GM23338 (cell line): Measurements from ENCODE around the gene ATF7. TPM values are rescaled to one million over a fixed set of nuclear protein-coding genes. Genes with fewer than 3 reads are reported as not detected.
A peak's percentile ranks its signal among the peaks of the same experiment; 100 is the strongest.

Experiments used
- ATAC-seq: fragments of 200-7000 bp; cut with Tn5 transposase; 3 replicates; pipeline ENCODE4 v1.9.1; 2020
- DNase-seq: peaks from one replicate; pipeline ENCODE4 v3.0.0-alpha.2; 2015; ENCODE audit warnings: low spot score
- H2AFZ ChIP-seq: fragments of 200-600 bp; sonication (generic); 2 replicates; pipeline ENCODE4 v1.8.0; 2016; ENCODE audit warnings: antibody characterized with exemption, mild to moderate bottlenecking, moderate library complexity
- H3F3A ChIP-seq: fragments of 200-600 bp; sonication (generic); replicated peaks from 2 replicates; pipeline ENCODE4 v1.8.0; 2017; ENCODE audit warnings: antibody characterized with exemption, mixed run types, low read depth
- H3K27ac ChIP-seq: fragments of 200-600 bp; sonication (generic); 2 replicates; pipeline ENCODE4 v1.6.1; 2016; ENCODE audit warnings: low read depth
- H3K27me3 ChIP-seq: fragments of 200-600 bp; sonication (generic); 2 replicates; pipeline ENCODE4 v1.8.0; 2016; ENCODE audit warnings: mild to moderate bottlenecking, mixed run types, moderate library complexity; ENCODE audit not compliant: insufficient read depth
- H3K36me3 ChIP-seq: fragments of 200-600 bp; sonication (generic); 2 replicates; pipeline ENCODE4 v1.8.0; 2016; ENCODE audit warnings: mild to moderate bottlenecking; ENCODE audit not compliant: insufficient read depth
- H3K4me1 ChIP-seq: fragments of 200-600 bp; sonication (generic); 2 replicates; pipeline ENCODE4 v1.8.0; 2016; ENCODE audit warnings: mild to moderate bottlenecking, moderate library complexity; ENCODE audit not compliant: insufficient read depth
- H3K4me2 ChIP-seq: fragments of 200-600 bp; sonication (generic); 2 replicates; pipeline ENCODE4 v1.7.1; 2017; ENCODE audit warnings: mixed run types
- H3K4me3 ChIP-seq: fragments of 200-600 bp; sonication (generic); 2 replicates; pipeline ENCODE4 v1.6.1; 2016; ENCODE audit warnings: mixed run types
- H3K79me2 ChIP-seq: fragments of 200-600 bp; sonication (generic); replicated peaks from 2 replicates; pipeline ENCODE4 v1.8.0; 2017; ENCODE audit warnings: mild to moderate bottlenecking; ENCODE audit not compliant: insufficient read depth
- H3K9me2 ChIP-seq: fragments of 200-600 bp; sonication (generic); 2 replicates; pipeline ENCODE4 v1.8.0; 2017; ENCODE audit not compliant: insufficient read depth
- H4K20me1 ChIP-seq: fragments of 200-600 bp; sonication (generic); replicated peaks from 2 replicates; pipeline ENCODE4 v1.8.0; 2017; ENCODE audit warnings: mild to moderate bottlenecking; ENCODE audit not compliant: insufficient read depth
- H3K27ac Mint-ChIP-seq: 2 replicates; pipeline ENCODE4 v1.8.0; 2020; ENCODE audit warnings: inconsistent platforms, mild to moderate bottlenecking, moderate library complexity, mixed read lengths
- H3K27me3 Mint-ChIP-seq: 3 replicates; pipeline ENCODE4 v1.8.0; 2022; ENCODE audit warnings: low read depth, mild to moderate bottlenecking, moderate library complexity, mixed read lengths, inconsistent platforms; ENCODE audit not compliant: insufficient read depth, poor library complexity
- H3K36me3 Mint-ChIP-seq: 3 replicates; pipeline ENCODE4 v1.8.0; 2021; ENCODE audit warnings: low read depth, mild to moderate bottlenecking, inconsistent platforms, moderate library complexity, mixed read lengths
- H3K4me1 Mint-ChIP-seq: 3 replicates; pipeline ENCODE4 v1.8.0; 2020; ENCODE audit warnings: mild to moderate bottlenecking, inconsistent platforms, mixed read lengths
- H3K4me3 Mint-ChIP-seq: 3 replicates; pipeline ENCODE4 v1.8.0; 2021; ENCODE audit warnings: moderate library complexity, mild to moderate bottlenecking, inconsistent platforms, mixed read lengths
- H3K9me3 Mint-ChIP-seq: 3 replicates; pipeline ENCODE4 v1.8.0; 2020; ENCODE audit warnings: moderate library complexity, mild to moderate bottlenecking, inconsistent platforms, mixed read lengths
- CTCF ChIP-seq, 2 experiments: fragments of 200-600 bp in 1 of 2; sonication (generic) in 1 of 2; conservative IDR thresholded peaks; 2 replicates each; pipeline versions ENCODE4 v1.5.1 to v1.6.1; 2016 to 2017; ENCODE audit warnings: antibody characterized with exemption in 2 of 2, low read depth in 2 of 2, mild to moderate bottlenecking in 2 of 2, moderate library complexity in 1 of 2
- ETS1 ChIP-seq: IDR thresholded peaks from 2 replicates; pipeline ENCODE4 v1.6.1; 2016; ENCODE audit warnings: antibody characterized with exemption
- EZH2phosphoT487 ChIP-seq: fragments of 200-600 bp; sonication (generic); IDR thresholded peaks from one replicate; pipeline ENCODE4 v1.8.1; 2018; ENCODE audit warnings: antibody characterized with exemption; ENCODE audit not compliant: unreplicated experiment
- JUNB ChIP-seq: IDR thresholded peaks from one replicate; pipeline ENCODE4 v1.6.1; 2016; ENCODE audit warnings: antibody characterized with exemption; ENCODE audit not compliant: unreplicated experiment
- REST ChIP-seq: IDR thresholded peaks from one replicate; pipeline ENCODE4 v1.6.1; 2018; ENCODE audit warnings: antibody characterized with exemption; ENCODE audit not compliant: unreplicated experiment
- ZNF114 ChIP-seq: fragments of 250-450 bp; sonication (Bioruptor Pico); IDR thresholded peaks from 2 replicates; pipeline ENCODE4 v1.5.0; 2020; ENCODE audit warnings: mild to moderate bottlenecking, moderate library complexity
- ZNF331 ChIP-seq: fragments of 250-450 bp; sonication (Bioruptor Pico); IDR thresholded peaks from 2 replicates; pipeline ENCODE4 v1.5.0; 2020; ENCODE audit warnings: low read depth, mild to moderate bottlenecking, moderate library complexity
- polyA plus RNA-seq: library from polyadenylated mRNA; unstranded; fragments of >200 nt; fragmentation: Nextera tagmentation; extraction: Ambion mirVana; gene quantifications from 2 replicates; pipeline ENCODE4 v1.2.1, GENCODE V29; 2016
- total RNA-seq: library from RNA; depleted of rRNA; stranded (reverse); fragments of >200 nt; shearing (Covaris generic); gene quantifications from 2 replicates; pipeline ENCODE4 v1.2.3, GENCODE V29; 2014

The ATF7 gene
- total and polyA plus RNA-seq, 2 experiments from 2014 or later = 13.9 to 16.3 TPM

GRCh38 chr12:53468282-53468681, 157.9 kb downstream of the ATF7 start (continued):
- no peak for TF ChIP-seq CTCF (conservative IDR thresholded peaks at IDR 0.05; ENCODE audit: low read depth in 2 of 2)
- no peak for TF ChIP-seq ZNF331 (CRISPR knock-in tag)
- TF ChIP-seq ETS1 = no peak

- H3K9me3 Mint-ChIP-seq = no peaks in the 10 kb centered on the region
- H3F3A ChIP-seq = peaks cover 55% of the 10 kb centered on the region
- no peaks in the 10 kb centered on the region for H3K27me3 ChIP-seq
- peaks cover 32% of the 10 kb centered on the region for H3K4me1 Mint-ChIP-seq
- ATAC-seq (no peak), DNase-seq (no peak)
- peaks cover 13% of the 10 kb centered on the region for H3K4me1 ChIP-seq
- H3K27ac Mint-ChIP-seq = no peak overlapping the region
- no peak overlapping the region for H3K4me3 ChIP-seq
- no peak overlapping the region for H2AFZ ChIP-seq
- TF ChIP-seq ZNF114 (CRISPR knock-in tag) = no peak
- no peak for TF ChIP-seq REST
- no peak for TF ChIP-seq EZH2phosphoT487
- no peak for TF ChIP-seq JUNB
- no peak for TF ChIP-seq ETS1
- peaks cover 92% of the 10 kb centered on the region for H3K36me3 ChIP-seq
- H3K4me2 ChIP-seq = no peak overlapping the region
- H3K4me3 Mint-ChIP-seq = no peak overlapping the region
- H3K79me2 ChIP-seq = peaks cover 77% of the 10 kb centered on the region
- peaks cover 100% of the 10 kb centered on the region for H3K36me3 Mint-ChIP-seq
- H4K20me1 ChIP-seq = peaks cover 78% of the 10 kb centered on the region
- H3K9me2 ChIP-seq = no peaks in the 10 kb centered on the region
- no peaks in the 10 kb centered on the region for H3K27me3 Mint-ChIP-seq
- H3K27ac ChIP-seq = 0 out of 2 replicates have a peak overlapping the region, but pooled peaks have one; percentile 9
Observed at GRCh38 chr12:53467880-53468279, 158.3 kb downstream of the ATF7 start.
